Retina (tissue), 1 donor: ENCODE measurements around the gene PITPNM3.
"Not testable (repeated sequence)": the region's sequence is repeated elsewhere in the genome, so short reads cannot be mapped to it uniquely, and the experiment has no call there.

Experiments used
- DNase-seq: peaks from one replicate; pipeline ENCODE4 v3.0.0-alpha.2; 2016

PITPNM3 gene

GRCh38 chr17:6574687-6575595 lies 18.6 kb upstream of the PITPNM3 start:
- no peak for DNase-seq

DNA sequence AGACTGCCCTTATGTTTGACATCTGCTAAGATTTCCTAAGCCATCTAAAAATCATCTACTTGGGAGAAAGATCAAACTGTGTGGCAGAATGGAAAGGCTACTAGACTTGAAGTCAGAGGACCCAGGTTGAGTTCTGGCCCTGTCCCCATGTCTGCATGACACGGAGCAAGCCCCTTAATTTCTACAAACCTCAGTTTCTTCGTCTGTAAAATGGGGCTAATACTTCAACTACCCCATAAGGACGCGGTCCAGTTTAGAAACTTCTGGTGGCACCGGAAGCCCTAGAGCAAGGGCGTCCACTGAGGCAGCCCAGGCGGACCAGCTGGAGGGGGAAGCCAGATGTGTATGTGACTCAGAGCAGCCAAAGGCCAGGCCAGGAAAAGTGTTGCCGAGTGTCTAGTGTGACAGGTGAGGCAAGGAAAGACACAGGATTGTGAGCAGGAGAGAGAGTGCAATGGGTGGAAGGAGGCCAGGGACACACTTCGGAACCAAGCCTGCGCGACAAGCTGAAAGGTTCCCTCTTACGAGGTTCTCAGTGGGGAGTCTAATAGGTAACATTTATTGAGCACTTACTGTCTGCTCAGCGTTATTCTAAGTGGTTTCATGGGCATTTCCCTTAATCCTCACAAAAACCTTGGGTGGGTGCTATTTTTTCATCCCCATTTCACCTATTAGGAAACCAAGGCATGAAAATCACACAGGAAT lies 17.8 kb upstream of the PITPNM3 start:
- no peak for DNase-seq

DNA sequence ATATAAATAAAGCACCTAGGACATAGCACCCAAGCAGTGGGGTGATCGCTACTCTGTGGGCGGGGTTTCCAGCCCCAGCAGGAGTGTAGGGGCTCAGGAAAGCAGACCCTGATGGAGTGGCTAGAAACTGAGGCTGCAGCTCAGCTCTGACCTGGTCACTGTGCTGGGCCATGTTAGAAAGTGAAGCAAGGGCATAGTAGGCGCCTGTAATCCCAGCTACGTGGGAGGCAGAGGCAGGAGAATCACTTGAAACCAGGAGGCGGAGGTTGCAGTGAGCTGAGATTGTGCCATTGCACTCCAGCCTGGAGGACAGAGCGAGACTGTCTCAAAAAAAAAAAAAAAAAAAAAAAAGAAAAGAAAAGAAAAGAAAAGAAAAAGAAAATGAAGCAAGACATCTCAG lies 17.1 kb upstream of the PITPNM3 start:
- not testable (repeated sequence) for DNase-seq

DNA sequence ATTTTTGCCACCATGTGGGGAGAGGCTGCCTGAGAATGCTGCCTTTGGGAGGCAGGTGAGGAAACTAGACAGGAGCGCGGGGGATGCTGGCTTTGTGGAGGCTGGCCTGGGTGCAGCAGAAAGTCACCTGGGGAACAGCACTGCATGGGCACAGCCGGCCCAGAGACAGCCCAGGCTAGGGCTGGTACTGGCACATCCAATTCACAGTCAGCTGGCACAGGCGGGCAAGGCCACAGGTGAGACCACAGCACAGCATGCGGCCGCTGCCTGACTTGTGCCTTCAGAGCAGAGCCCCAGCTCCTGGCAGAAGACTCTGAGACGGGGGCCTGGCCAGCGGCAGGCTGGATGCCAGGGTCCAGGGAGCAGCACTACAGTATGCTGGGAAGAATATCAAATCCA lies 16.6 kb upstream of the PITPNM3 start:
- no peak for DNase-seq

GRCh38 chr17:6571452-6571781 lies 15.1 kb upstream of the PITPNM3 start:
- DNase-seq, result no peak

DNA sequence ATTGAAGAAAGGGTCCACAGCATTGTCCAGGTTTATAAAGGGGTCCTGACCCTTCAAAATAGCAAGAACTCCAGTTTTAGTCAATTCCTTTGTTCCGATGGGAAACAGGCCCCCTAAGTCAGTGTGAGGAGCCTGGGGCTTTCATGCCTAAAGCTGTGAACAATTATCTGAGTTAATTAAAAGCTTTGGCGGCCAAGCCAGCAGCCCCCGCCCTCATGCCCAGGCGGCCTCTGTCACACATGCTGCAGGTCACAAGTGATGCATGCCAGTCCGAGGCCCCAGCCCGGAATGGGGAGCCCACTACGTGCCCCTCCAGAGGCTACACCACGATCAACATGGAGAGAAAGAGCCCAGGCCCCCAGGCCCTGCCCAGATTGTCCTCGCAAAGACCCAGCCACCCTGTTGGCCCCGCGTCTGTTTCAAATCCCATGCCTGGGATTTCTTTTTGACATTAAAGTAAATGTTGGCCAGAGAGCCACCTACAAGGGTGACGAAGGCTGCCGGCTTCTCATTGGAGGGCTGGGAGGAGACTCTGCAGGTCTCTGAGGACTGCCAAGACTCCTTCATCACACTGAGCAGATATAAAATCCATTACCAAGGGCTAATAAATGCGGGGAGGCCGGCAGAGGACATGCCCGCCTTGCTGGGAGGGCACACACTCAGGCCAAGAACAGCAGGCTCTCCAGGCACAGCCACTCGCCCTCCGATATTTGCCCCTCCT lies 14.5 kb upstream of the PITPNM3 start:
- DNase-seq, result no peak

DNA sequence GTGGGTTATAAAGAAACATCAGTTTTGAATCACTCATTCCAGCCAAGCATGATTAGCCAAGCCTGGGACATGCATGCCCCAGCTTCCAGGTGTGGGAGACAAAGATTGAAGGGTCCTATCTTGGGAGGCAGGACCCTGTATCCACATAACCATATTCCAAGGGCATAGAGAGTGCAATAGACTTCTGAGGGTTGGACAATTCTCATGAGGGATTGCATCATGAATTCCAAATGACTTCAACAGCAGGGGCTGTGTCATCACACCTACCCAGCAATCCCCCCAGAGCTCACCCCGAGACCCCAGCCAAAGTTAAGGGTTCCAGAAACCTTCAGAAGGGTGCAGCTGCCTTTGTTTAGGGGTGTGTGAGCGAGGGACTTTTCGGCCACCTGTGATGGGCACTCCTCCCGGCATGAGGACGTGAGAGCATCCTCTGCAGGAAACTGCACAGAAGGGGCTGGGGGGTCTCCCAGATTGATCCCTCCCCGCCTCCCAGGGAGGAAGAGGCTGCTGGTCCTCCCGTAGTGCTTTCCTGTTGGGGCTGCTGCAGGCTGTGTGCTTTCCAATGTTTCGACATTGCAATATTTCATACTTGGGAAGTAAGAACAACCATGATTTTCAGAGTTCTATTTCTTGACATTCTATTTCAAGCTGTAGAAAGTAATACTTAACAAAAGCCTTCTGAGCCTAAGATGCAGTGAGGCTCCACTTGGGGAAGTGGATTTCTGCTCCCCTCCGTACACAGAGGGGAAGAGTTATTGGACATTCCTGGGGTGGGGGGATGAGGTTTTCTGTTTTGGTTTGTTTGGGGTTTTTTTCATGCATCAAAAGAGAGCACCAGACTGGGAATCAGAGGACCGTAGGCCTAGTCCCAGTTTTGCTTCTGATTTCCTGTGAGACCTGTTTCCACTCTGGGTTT lies 13.3 kb upstream of the PITPNM3 start:
- DNase-seq, result no peak

DNA sequence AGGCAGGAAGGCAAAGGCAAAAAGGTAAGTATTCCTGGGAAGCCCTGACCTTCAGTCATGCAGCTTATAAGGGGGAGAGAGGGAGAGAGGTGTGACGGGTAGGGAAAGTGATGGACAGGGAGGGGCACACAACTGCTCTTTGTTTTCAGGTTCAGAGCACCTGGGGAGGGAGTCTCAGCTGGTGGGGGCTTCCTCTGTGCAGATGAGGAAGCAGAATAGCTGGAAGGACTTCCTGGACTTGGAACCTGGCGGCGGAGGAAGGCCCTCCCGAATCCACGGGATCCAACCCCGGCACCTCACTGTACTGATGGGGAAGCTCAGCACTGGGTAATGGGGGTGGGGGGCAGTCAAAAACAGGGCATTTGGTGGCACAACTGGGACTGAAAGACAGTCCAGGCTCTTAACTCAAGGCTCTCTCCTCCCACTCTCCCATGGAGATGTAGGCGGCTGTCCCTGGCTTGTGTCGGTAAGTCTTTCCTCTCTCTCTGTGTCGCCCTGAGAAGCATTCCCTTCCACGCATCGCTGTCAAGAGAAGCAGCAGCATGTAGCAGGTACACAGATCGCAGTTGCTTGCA lies 11.9 kb upstream of the PITPNM3 start:
- no peak for DNase-seq

- no peak for DNase-seq
Observed at GRCh38 chr17:6567528-6568183, 11.3 kb upstream of the PITPNM3 start.

DNA sequence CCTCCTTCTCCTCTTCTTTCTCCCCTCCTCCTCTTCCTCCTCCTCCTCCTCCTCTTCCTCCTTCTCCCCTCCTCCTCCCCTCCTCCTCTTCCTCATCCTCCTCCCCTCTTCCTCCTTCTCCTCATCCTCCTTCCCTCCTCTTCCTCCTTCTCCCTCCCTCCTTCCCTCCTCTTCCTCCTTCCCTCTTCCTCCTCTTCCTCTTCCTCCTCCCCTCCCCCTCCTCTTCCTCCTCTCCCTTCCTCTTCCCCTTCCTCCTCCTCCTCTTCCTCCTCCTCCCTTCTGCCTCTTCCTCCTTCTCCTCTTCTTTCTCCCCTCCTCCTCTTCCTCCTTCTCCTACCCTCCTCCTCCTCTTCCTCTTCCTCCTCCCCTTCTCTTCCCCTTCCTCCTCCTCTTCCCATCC lies 5.1 kb upstream of the PITPNM3 start:
- no peak for DNase-seq

- DNase-seq, result no peak
Observed at GRCh38 chr17:6560496-6560895, 4.1 kb upstream of the PITPNM3 start.

- no peak for DNase-seq
Observed at GRCh38 chr17:6559753-6560215, 3.4 kb upstream of the PITPNM3 start.

GRCh38 chr17:6558932-6559752 lies 2.8 kb upstream of the PITPNM3 start:
- DNase-seq, result no peak

- no peak for DNase-seq
Observed at GRCh38 chr17:6558276-6558675, 1.9 kb upstream of the PITPNM3 start.

DNA sequence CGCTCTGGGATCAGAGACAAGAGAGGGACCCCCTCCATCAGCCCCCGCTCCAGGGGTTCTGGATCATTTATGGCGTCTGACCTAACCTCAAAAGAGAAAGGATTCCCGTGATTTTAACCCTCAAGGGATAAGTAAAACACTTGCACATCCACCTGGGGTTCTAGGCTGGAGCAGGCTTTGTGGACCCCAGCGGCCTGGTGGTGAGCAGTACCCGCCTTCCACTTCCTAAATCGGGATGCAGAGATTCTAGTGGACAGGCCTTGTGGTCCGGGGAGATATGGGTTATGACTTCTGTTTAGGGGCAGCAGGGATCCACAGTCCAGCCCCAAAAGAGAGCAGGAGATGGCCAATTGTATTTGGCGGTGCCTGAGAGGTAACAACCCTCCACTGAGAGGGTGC lies 684 bp upstream of the PITPNM3 start:
- DNase-seq, result no peak

DNA sequence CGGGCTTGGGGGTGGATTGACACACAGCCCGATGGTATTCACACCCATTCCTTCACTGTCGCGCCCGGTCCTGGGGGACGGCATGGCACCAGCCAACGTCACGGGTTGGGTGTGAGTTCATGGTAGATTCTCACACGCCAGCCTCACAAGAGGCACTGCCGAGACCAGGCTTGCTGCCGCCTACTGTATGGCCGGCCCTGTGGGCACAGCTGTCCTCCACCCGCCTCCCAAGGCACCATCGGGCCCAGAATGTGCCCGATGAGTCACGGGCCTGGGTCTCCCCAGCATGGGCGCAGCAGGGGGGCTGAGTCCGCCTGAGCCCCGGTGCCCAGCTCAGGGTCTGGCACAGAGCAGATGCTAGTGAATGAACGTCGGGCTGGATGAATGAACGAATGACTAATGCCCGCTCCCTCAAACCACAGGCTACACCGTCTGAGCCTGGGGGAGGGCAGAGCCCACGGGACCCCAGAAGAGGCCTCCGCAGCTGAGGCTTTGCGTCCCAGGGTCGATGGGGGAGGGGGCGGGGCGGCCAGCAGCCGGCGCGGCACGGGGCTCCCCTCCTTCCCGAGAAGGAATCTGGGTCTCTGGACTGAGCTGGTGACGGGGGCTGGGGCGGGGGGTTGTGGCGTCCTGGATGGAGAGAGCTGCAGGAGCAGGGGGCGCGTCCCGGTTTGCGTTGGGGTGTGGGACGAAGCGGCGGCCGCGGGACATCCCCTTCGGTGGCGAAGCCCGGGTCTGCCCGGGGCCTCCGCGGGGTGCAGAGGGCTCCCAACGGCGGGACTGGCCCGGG lies 829 bp downstream of the PITPNM3 start:
- DNase-seq, result peak; percentile 81

GRCh38 chr17:6554871-6555330 lies 1.5 kb downstream of the PITPNM3 start:
- DNase-seq, result no peak

DNA sequence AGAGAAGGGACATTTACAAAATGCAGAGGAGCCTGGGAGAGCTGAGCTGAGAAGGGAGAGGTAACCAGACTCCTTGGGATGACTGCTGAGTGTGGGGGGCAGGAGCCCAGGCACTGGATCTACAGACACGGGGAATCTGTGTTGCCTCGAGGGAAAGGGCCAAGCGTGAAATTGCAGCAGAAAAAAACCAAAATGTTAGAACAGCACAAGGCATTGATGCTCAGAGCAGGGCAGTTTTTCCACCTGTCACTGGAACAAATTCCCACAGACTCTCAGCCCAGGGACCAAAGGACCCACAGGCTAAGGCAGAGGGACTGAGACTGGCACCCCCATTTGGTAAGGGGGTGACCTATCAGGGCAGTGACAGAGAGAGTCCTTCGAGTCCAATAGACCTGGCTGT lies 2.0 kb downstream of the PITPNM3 start:
- DNase-seq, result no peak

GRCh38 chr17:6551869-6552531 lies 4.4 kb downstream of the PITPNM3 start:
- DNase-seq, result no peak
